ENCODE results near the gene TRAF4. TPM values are rescaled to one million over a fixed set of nuclear protein-coding genes. Genes with fewer than 3 reads are reported as not detected.

The TRAF4 gene
- total RNA-seq, 2 experiments from 2014 or later, result 411 to 416 TPM

DNA sequence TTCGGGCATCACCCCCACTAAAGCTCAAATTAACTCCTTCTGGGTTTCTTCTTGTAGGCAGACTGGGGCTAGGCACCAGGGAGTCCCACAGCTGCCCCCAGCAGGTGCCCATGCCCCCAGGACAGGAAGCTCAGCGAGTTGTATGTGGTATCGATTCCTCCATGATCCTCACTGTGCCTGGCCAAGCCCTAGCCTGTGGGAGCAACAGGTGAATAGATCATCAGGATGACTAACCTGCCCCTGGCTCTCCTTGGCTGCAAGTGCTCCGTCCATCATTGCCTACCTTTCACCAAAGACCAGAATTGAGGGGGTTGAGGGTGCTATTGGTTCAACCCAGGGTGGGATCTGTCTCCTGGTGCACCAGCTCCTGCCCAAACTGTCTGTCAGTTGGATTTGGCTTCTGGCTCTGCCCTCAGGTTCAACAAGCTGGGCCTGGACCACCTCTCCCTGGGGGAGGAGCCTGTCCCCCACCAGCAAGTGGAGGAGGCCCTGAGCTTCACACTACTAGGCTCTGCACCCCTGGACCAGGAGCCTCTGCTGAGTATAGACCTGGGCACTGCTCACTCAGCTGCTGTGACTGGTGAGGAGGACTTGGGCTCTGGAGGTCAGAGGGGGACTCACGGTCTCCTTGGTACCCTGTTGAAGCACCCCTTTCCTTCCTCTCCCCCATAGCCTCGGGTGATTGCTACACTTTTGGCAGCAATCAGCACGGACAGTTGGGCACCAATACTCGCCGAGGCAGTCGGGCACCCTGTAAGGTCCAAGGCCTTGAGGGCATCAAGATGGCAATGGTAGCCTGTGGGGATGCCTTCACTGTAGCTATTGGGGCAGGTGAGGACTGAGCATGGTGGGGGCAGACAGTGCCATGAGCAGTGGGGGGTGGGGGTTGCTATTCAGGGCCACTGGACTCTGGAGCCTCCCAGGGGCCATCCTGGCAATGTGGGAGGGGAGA, 3.1 kb upstream of the TRAF4 start:
- Mint-ChIP-seq H3K4me3 (no peak overlapping the region), H3K36me3 (ENCODE audit: low read depth) (peaks cover 5% of the 10 kb centered on the region), H3K4me1 (ENCODE audit: low read depth) (peaks cover 24% of the 10 kb centered on the region), H3K27me3 (no peaks in the 10 kb centered on the region), H3K27ac (no peak overlapping the region), H3K9me3 (no peaks in the 10 kb centered on the region)
- TF ChIP-seq, protein P1, sequence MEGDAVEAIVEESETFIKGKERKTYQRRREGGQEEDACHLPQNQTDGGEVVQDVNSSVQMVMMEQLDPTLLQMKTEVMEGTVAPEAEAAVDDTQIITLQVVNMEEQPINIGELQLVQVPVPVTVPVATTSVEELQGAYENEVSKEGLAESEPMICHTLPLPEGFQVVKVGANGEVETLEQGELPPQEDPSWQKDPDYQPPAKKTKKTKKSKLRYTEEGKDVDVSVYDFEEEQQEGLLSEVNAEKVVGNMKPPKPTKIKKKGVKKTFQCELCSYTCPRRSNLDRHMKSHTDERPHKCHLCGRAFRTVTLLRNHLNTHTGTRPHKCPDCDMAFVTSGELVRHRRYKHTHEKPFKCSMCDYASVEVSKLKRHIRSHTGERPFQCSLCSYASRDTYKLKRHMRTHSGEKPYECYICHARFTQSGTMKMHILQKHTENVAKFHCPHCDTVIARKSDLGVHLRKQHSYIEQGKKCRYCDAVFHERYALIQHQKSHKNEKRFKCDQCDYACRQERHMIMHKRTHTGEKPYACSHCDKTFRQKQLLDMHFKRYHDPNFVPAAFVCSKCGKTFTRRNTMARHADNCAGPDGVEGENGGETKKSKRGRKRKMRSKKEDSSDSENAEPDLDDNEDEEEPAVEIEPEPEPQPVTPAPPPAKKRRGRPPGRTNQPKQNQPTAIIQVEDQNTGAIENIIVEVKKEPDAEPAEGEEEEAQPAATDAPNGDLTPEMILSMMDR (IDR thresholded peaks at IDR 0.05), result no peak
- Histone ChIP-seq H3K4me1 (ENCODE audit: insufficient read depth, low read length) (peaks cover 51% of the 10 kb centered on the region), H3K27me3 (ENCODE audit: control insufficient read depth in 1 of 2, insufficient read depth in 2 of 2, low read length in 2 of 2) (no peaks in the 10 kb centered on the region), H3K4me3 (ENCODE audit: low read length) (no peak overlapping the region), H3K27ac (ENCODE audit: low read depth in 1 of 2, low read length in 2 of 2) (no peak overlapping the region), H3K9me3 (ENCODE audit: control insufficient read depth in 1 of 2, insufficient read depth in 1 of 2, low read length in 2 of 2) (no peaks in the 10 kb centered on the region), H3K36me3 (ENCODE audit: insufficient read depth, low read length) (no peaks in the 10 kb centered on the region)
- intact Hi-C loops (cut with DNase I, micrococcal nuclease), result loop anchor here in 1 of 2 experiments (10.0 kb wide), 1 partner anchor 844 kb away; the partner anchor contains the start of gene GIT1
- ATAC-seq (ENCODE audit: poor library complexity), result no peak
- ChIA-PET CTCF (interaction anchor here (1.1 to 2.0 kb wide), 2 partner anchors 9 to 14 kb away, joined by 3 to 6 read pairs; no protein-coding TSS in a partner anchor), POLR2A (interaction anchor here (1.3 to 13.8 kb wide), 2 partner anchors 11 to 13 kb away, joined by 3 to 268 read pairs; partner anchors contain the start of genes NEK8 and TLCD1)
- no peak for DNase-seq

DNA sequence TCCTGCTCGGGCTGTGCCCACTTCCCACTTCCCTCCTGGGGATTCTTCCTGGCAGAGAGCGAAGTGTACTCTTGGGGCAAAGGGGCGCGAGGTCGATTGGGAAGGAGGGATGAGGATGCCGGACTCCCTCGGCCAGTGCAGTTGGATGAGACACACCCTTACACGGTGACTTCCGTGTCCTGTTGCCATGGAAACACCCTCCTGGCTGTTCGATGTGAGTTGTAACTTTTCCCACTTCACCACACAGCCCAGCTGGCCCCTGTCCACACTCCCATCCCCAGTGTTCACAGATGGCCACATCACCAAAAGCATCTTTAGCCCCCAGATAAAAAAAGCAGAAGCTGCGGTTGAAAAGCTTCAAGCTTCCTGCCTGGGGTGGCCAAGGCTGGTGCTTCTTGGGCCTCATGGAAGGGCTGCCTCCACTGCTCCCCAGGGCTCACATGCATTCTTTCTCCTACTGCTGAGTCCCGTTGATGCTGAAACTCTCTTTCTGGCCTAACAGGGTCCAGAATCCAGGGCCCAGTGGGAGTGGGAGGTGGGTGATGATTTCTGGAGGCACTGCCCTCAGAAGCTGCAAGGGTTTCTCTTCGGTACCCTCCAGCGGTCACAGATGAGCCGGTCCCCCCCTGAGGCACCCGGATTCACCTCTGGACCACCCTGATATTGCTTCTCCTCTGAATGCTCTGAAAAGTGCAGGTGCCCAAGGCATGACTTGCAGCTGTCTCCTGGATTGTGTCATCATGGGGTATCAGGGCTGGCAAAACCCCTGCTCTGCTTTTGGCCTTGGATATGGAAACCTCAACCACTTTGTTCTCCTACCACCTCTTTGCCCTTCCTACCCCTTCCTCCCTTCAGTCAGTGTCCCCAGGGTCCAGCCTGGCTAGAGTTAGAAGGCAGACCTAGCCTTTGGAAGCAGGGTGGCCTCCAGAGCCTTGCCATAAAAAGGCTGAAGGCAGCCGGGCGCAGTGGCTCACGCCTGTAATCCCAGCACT, 2.2 kb upstream of the TRAF4 start:
- Histone ChIP-seq H3K36me3 (ENCODE audit: insufficient read depth, low read length) (peaks cover 1% of the 10 kb centered on the region), H3K9me3 (ENCODE audit: control insufficient read depth in 1 of 2, insufficient read depth in 1 of 2, low read length in 2 of 2) (no peaks in the 10 kb centered on the region), H3K4me1 (ENCODE audit: insufficient read depth, low read length) (peaks cover 60% of the 10 kb centered on the region), H3K27me3 (ENCODE audit: control insufficient read depth in 1 of 2, insufficient read depth in 2 of 2, low read length in 2 of 2) (no peaks in the 10 kb centered on the region), H3K4me3 (ENCODE audit: low read length) (no peak overlapping the region), H3K27ac (ENCODE audit: low read depth in 1 of 2, low read length in 2 of 2) (no peak overlapping the region)
- POLR2A ChIA-PET, result interaction anchor here (13.8 kb wide), 1 partner anchor 14 kb away, joined by 268 read pairs; the partner anchor contains the start of genes NEK8 and TLCD1
- H3K27me3 Mint-ChIP-seq, result no peaks in the 10 kb centered on the region
- CTCF ChIA-PET, result interaction anchor here (0.7 to 12.6 kb wide), 3 partner anchors 8 to 375 kb away, joined by 4 to 373 read pairs (median 6); partner anchors contain the start of genes NEK8 and TLCD1
- ATAC-seq (ENCODE audit: poor library complexity), result no peak
- H3K27ac Mint-ChIP-seq, result no peak overlapping the region
- TF ChIP-seq, protein P1 (IDR thresholded peaks at IDR 0.05), result no peak
- peaks cover 32% of the 10 kb centered on the region for H3K4me1 Mint-ChIP-seq (ENCODE audit: low read depth)
- DNase-seq, result peak in 2 of 14 experiments; percentile 40 to 43
- no peaks in the 10 kb centered on the region for H3K9me3 Mint-ChIP-seq
- H3K4me3 Mint-ChIP-seq, result no peak overlapping the region
- intact Hi-C loops (cut with DNase I, micrococcal nuclease), result loop anchor here in 1 of 2 experiments (10.0 kb wide), 1 partner anchor 843 kb away; the partner anchor contains the start of gene GIT1
- peaks cover 5% of the 10 kb centered on the region for H3K36me3 Mint-ChIP-seq (ENCODE audit: low read depth)

Measured in CD4-positive, alpha-beta T cell (primary cell).